ENCODE data around the gene CRHBP.

The CRHBP gene

DNA sequence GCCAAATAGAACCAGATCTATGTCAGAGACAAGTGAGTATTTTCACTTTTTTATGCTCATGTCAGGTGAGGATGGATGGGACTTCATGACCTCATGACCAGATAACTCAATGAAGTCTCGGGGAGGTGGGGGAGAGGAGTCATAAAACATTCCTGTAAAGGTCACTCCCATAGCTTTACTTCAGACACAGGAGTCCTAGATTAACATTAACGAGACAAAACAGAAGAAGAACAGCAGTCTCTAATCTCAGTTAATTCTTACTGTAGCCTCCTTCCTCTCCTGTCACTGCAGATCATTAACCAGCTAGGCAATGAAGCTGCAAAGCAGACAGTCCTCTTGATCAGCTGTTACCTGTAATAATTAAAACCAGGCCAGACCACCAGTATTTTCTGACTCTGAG is 11.2 kb downstream of the CRHBP start:
- Histone ChIP-seq H3F3A (ENCODE audit: low read depth) (no peaks in the 10 kb centered on the region), H2AFZ (ENCODE audit: low read length) (no peak overlapping the region), H3K4me1 (ENCODE audit: insufficient read depth, low read length, poor library complexity, severe bottlenecking) (peaks cover 18% of the 10 kb centered on the region), H3K79me2 (ENCODE audit: insufficient read depth, low read length) (no peaks in the 10 kb centered on the region), H3K9ac (ENCODE audit: low read depth, low read length, poor library complexity, severe bottlenecking) (no peak overlapping the region), H3K36me3 (ENCODE audit: insufficient read depth, low read length) (no peaks in the 10 kb centered on the region), H4K20me1 (ENCODE audit: insufficient read depth, low read length, poor library complexity, severe bottlenecking) (no peaks in the 10 kb centered on the region), H3K9me3 (ENCODE audit: insufficient read depth, low read depth, low read length) (no peaks in the 10 kb centered on the region), H3K27me3 (ENCODE audit: insufficient read depth, low read length, poor library complexity, severe bottlenecking) (no peaks in the 10 kb centered on the region), H3K9me2 (replicated peaks; ENCODE audit: low read depth, low read length) (no peaks in the 10 kb centered on the region), H3K4me3 (ENCODE audit: low read length, poor library complexity, severe bottlenecking) (no peak overlapping the region), H3K4me2 (ENCODE audit: low read depth, low read length, poor library complexity, severe bottlenecking) (no peak overlapping the region)
- TF ChIP-seq EZH2phosphoT487 (IDR thresholded peaks at IDR 0.05; ENCODE audit: borderline replicate concordance): no peak
- TF ChIP-seq, protein P1, sequence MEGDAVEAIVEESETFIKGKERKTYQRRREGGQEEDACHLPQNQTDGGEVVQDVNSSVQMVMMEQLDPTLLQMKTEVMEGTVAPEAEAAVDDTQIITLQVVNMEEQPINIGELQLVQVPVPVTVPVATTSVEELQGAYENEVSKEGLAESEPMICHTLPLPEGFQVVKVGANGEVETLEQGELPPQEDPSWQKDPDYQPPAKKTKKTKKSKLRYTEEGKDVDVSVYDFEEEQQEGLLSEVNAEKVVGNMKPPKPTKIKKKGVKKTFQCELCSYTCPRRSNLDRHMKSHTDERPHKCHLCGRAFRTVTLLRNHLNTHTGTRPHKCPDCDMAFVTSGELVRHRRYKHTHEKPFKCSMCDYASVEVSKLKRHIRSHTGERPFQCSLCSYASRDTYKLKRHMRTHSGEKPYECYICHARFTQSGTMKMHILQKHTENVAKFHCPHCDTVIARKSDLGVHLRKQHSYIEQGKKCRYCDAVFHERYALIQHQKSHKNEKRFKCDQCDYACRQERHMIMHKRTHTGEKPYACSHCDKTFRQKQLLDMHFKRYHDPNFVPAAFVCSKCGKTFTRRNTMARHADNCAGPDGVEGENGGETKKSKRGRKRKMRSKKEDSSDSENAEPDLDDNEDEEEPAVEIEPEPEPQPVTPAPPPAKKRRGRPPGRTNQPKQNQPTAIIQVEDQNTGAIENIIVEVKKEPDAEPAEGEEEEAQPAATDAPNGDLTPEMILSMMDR (conservative IDR thresholded peaks at IDR 0.05; ENCODE audit: low read length): no peak

DNA sequence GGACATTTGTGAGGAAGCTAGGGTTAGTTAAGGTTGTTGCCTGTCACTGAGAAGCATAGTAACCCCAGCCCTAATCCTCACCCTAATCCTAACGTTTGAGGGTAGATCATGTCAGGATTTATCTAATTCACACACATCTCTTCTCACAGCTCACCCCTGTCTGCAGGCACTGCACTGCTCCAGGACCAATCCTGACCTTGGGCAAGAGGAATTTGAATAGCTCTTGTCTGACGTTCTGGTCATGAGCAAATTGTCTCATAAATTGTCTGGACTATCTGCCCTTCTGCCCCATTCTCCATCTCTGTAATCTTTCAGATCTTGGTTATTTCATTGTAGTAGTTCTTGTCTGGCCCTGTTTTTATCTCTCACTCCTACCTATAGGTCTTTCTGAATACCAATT is 18.7 kb downstream of the CRHBP start:
- no peaks in the 10 kb centered on the region for H3K9me2 ChIP-seq (replicated peaks; ENCODE audit: low read depth, low read length)
- H3K79me2 ChIP-seq (ENCODE audit: insufficient read depth, low read length): no peaks in the 10 kb centered on the region
- no peak overlapping the region for H2AFZ ChIP-seq (ENCODE audit: low read length)
- H3K9me3 ChIP-seq (ENCODE audit: insufficient read depth, low read depth, low read length): no peaks in the 10 kb centered on the region
- no peak overlapping the region for H3K9ac ChIP-seq (ENCODE audit: low read depth, low read length, poor library complexity, severe bottlenecking)
- H3K4me1 ChIP-seq (ENCODE audit: insufficient read depth, low read length, poor library complexity, severe bottlenecking): no peaks in the 10 kb centered on the region
- no peaks in the 10 kb centered on the region for H3K36me3 ChIP-seq (ENCODE audit: insufficient read depth, low read length)
- TF ChIP-seq, protein P1 (conservative IDR thresholded peaks at IDR 0.05; ENCODE audit: low read length): no peak
- TF ChIP-seq EZH2phosphoT487 (IDR thresholded peaks at IDR 0.05; ENCODE audit: borderline replicate concordance): no peak
- H3K27me3 ChIP-seq (ENCODE audit: insufficient read depth, low read length, poor library complexity, severe bottlenecking): no peaks in the 10 kb centered on the region
- no peak overlapping the region for H3K4me2 ChIP-seq (ENCODE audit: low read depth, low read length, poor library complexity, severe bottlenecking)
- H3K4me3 ChIP-seq (ENCODE audit: low read length, poor library complexity, severe bottlenecking): no peak overlapping the region
- no peaks in the 10 kb centered on the region for H4K20me1 ChIP-seq (ENCODE audit: insufficient read depth, low read length, poor library complexity, severe bottlenecking)
- no peaks in the 10 kb centered on the region for H3F3A ChIP-seq (ENCODE audit: low read depth)

DNA sequence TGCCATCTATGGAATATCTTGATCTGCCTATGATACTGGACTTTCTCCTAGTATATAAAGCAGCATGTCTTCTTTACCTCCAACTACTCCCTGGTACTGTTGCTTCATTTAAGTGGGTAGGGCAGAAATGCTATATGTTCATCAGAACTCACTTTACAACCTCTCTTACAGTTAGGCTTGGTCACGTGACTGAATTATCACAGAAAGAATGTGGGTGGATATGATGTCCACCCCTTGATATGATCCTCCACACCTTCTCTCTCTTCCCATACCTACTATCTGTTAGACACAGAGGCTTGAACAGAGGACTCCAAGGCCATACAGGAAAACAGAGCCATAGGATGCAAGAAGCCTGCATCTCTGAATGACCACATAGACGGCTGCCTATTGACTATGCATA is 19.8 kb downstream of the CRHBP start:
- no peaks in the 10 kb centered on the region for H3K27me3 ChIP-seq (ENCODE audit: insufficient read depth, low read length, poor library complexity, severe bottlenecking)
- no peaks in the 10 kb centered on the region for H4K20me1 ChIP-seq (ENCODE audit: insufficient read depth, low read length, poor library complexity, severe bottlenecking)
- H3K9me2 ChIP-seq (replicated peaks; ENCODE audit: low read depth, low read length): no peaks in the 10 kb centered on the region
- no peaks in the 10 kb centered on the region for H3K9me3 ChIP-seq (ENCODE audit: insufficient read depth, low read depth, low read length)
- no peak overlapping the region for H3K4me2 ChIP-seq (ENCODE audit: low read depth, low read length, poor library complexity, severe bottlenecking)
- H3K79me2 ChIP-seq (ENCODE audit: insufficient read depth, low read length): no peaks in the 10 kb centered on the region
- H3K4me3 ChIP-seq (ENCODE audit: low read length, poor library complexity, severe bottlenecking): no peak overlapping the region
- H3K36me3 ChIP-seq (ENCODE audit: insufficient read depth, low read length): no peaks in the 10 kb centered on the region
- TF ChIP-seq EZH2phosphoT487 (IDR thresholded peaks at IDR 0.05; ENCODE audit: borderline replicate concordance): no peak
- TF ChIP-seq, protein P1 (conservative IDR thresholded peaks at IDR 0.05; ENCODE audit: low read length): no peak
- H2AFZ ChIP-seq (ENCODE audit: low read length): no peak overlapping the region
- H3K9ac ChIP-seq (ENCODE audit: low read depth, low read length, poor library complexity, severe bottlenecking): no peak overlapping the region
- H3F3A ChIP-seq (ENCODE audit: low read depth): no peaks in the 10 kb centered on the region
- no peaks in the 10 kb centered on the region for H3K4me1 ChIP-seq (ENCODE audit: insufficient read depth, low read length, poor library complexity, severe bottlenecking)
